Common myeloid progenitor, CD34-positive (primary cell): ENCODE data around the gene DPP9.

Source experiments
- CTCF ChIA-PET: fragments of 350-600 bp; sonication (Branson Sonifier 250); formaldehyde crosslinking; loops from one replicate; lab custom pipeline; 2021; ENCODE audit warnings: antibody characterized with exemption; lab: Charles Lee
- POLR2A ChIA-PET: fragments of 350-600 bp; sonication (Branson Sonifier 250); formaldehyde crosslinking; loops from one replicate; lab custom pipeline; 2021; ENCODE audit warnings: antibody characterized with exemption; lab: Charles Lee
- DNase-seq, 3 donors: peaks; one replicate each; pipeline versions ENCODE4 v3.0.0 to v3.0.0-alpha.2; 2013
- H3K27ac ChIP-seq, 2 experiments: 1 replicate in 1 of 2; 2 replicates in 1 of 2; pipeline ENCODE4 v1.7.0; 2013; ENCODE audit warnings: inconsistent platforms in 2 of 2, low read length in 2 of 2, mild to moderate bottlenecking in 2 of 2, low read depth in 1 of 2, moderate library complexity in 1 of 2; ENCODE audit not compliant: severe bottlenecking in 2 of 2, insufficient read depth in 1 of 2, poor library complexity in 1 of 2
- H3K27me3 ChIP-seq, 5 experiments: replicated peaks in 2 of 5; 1 replicate in 3 of 5; 2 replicates in 2 of 5; pipeline versions ENCODE4 v1.6.1 to v1.7.0; 2013; ENCODE audit warnings: low read length in 4 of 5, mild to moderate bottlenecking in 2 of 5, moderate library complexity in 2 of 5, inconsistent platforms in 1 of 5; ENCODE audit not compliant: insufficient read depth in 5 of 5, control insufficient read depth in 4 of 5
- H3K36me3 ChIP-seq, 4 experiments: 1 replicate in 2 of 4; 2 replicates in 2 of 4; pipeline versions ENCODE4 v1.6.1 to v1.7.0; 2013; ENCODE audit warnings: low read length in 3 of 4, control low read depth in 1 of 4, mild to moderate bottlenecking in 1 of 4; ENCODE audit not compliant: control insufficient read depth in 4 of 4, insufficient read depth in 4 of 4
- H3K4me1 ChIP-seq, 4 experiments: 1 replicate in 3 of 4; 2 replicates in 1 of 4; pipeline versions ENCODE4 v1.6.1 to v1.7.1; 2013; ENCODE audit warnings: low read length in 3 of 4, mild to moderate bottlenecking in 3 of 4, control low read depth in 1 of 4, inconsistent platforms in 1 of 4, moderate library complexity in 1 of 4; ENCODE audit not compliant: control insufficient read depth in 4 of 4, insufficient read depth in 4 of 4; ENCODE audit errors: control extremely low read depth in 1 of 4
- H3K4me3 ChIP-seq, 7 experiments: 1 replicate in 4 of 7; 2 replicates in 3 of 7; pipeline versions ENCODE4 v1.5.1 to v1.7.0; 2013; ENCODE audit warnings: mild to moderate bottlenecking in 7 of 7, low read length in 6 of 7, moderate library complexity in 6 of 7, inconsistent platforms in 2 of 7, low read depth in 2 of 7, control low read depth in 1 of 7; ENCODE audit not compliant: insufficient read depth in 4 of 7, control insufficient read depth in 1 of 7; ENCODE audit errors: extremely low read depth in 1 of 7
- H3K9me3 ChIP-seq, 5 experiments: 1 replicate in 4 of 5; 2 replicates in 1 of 5; pipeline versions ENCODE4 v1.6.1 to v1.7.1; 2013; ENCODE audit warnings: low read length in 4 of 5, mild to moderate bottlenecking in 2 of 5, inconsistent platforms in 1 of 5, low read depth in 1 of 5, moderate library complexity in 1 of 5; ENCODE audit not compliant: control insufficient read depth in 4 of 5, insufficient read depth in 2 of 5; ENCODE audit errors: control extremely low read depth in 1 of 5
- WGBS: methylation state at CpG from one replicate; pipeline ENCODE4 v1.1.5; 2013; ENCODE audit not compliant: insufficient coverage; 5-methylcytosine and 5-hydroxymethylcytosine counted together

DPP9 gene

GRCh38 chr19:4730740-4731171 is 7.1 kb upstream of the DPP9 start:
- Histone ChIP-seq H3K9me3 (no peaks in the 10 kb centered on the region), H3K27me3 (peaks cover 0 to 3% (median 0%) of the 10 kb centered on the region in 5 experiments), H3K4me1 (peaks cover 0 to 3% (median 1%) of the 10 kb centered on the region in 4 experiments), H3K36me3 (no peaks in the 10 kb centered on the region), H3K4me3 (no peak overlapping the region), H3K27ac (no peak overlapping the region)
- CTCF ChIA-PET, result interaction anchor here (1.2 to 8.7 kb wide), 4 partner anchors 70 to 295 kb away, joined by 3 to 75 read pairs (median 4); no protein-coding TSS in a partner anchor
- POLR2A ChIA-PET, result no interaction called here
- WGBS, result 100% methylated on average over 1 of the region's 1 CpG
- peak; percentile 32 to 56 (median 53) for DNase-seq

GRCh38 chr19:4728871-4729270 is 5.2 kb upstream of the DPP9 start:
- Histone ChIP-seq H3K9me3 (no peaks in the 10 kb centered on the region), H3K27me3 (peaks cover 0 to 3% (median 0%) of the 10 kb centered on the region in 5 experiments), H3K4me1 (peaks cover 0 to 6% (median 6%) of the 10 kb centered on the region in 4 experiments), H3K36me3 (no peaks in the 10 kb centered on the region), H3K27ac (no peak overlapping the region), H3K4me3 (no peak overlapping the region)
- WGBS, result 94% methylated on average over 8 of the region's 10 CpGs
- CTCF ChIA-PET, result interaction anchor here (1.2 to 8.7 kb wide), 2 partner anchors 59 to 77 kb away, joined by 3 to 75 read pairs; no protein-coding TSS in a partner anchor
- POLR2A ChIA-PET, result interaction anchor here (0.5 kb wide), 1 partner anchor 54 kb away, joined by 3 read pairs; no protein-coding TSS in a partner anchor
- DNase-seq, result no peak

- ChIA-PET CTCF (interaction anchor here (1.6 to 2.7 kb wide), 3 partner anchors 10 to 68 kb away, joined by 4 to 14 read pairs (median 5); partner anchors contain the start of gene FEM1A), POLR2A (no interaction called here)
- peaks cover 2 to 31% (median 17%) of the 10 kb centered on the region in 4 experiments for H3K36me3 ChIP-seq
- no peaks in the 10 kb centered on the region for H3K27me3 ChIP-seq
- H3K9me3 ChIP-seq, result no peaks in the 10 kb centered on the region
- 6% methylated on average over 25 of the region's 28 CpGs for WGBS
- H3K4me1 ChIP-seq, result peaks cover 0 to 22% (median 19%) of the 10 kb centered on the region in 4 experiments
- H3K27ac ChIP-seq, result peak overlapping the region; percentile 72 to 88
- peak overlapping the region; percentile 75 to 99 (median 92) for H3K4me3 ChIP-seq
- peak in 2 of 3 donors; percentile 38 to 55 for DNase-seq
Measured at GRCh38 chr19:4722671-4723594, 709 bp downstream of the DPP9 start.

GRCh38 chr19:4721196-4721595 is 2.4 kb downstream of the DPP9 start:
- no peak overlapping the region for H3K27ac ChIP-seq
- DNase-seq, result no peak
- no peaks in the 10 kb centered on the region for H3K9me3 ChIP-seq
- H3K4me1 ChIP-seq, result peaks cover 0 to 22% (median 19%) of the 10 kb centered on the region in 4 experiments
- CTCF ChIA-PET, result interaction anchor here (0.6 to 1.7 kb wide), 5 partner anchors 9 to 84 kb away, joined by 3 to 4 read pairs (median 3); no protein-coding TSS in a partner anchor
- H3K36me3 ChIP-seq, result peaks cover 7 to 46% (median 26%) of the 10 kb centered on the region in 4 experiments
- 92% methylated on average over 5 of the region's 6 CpGs for WGBS
- no peak overlapping the region for H3K4me3 ChIP-seq
- POLR2A ChIA-PET, result no interaction called here
- no peaks in the 10 kb centered on the region for H3K27me3 ChIP-seq

- CTCF ChIA-PET, result no interaction called here
Measured at GRCh38 chr19:4720037-4720700, 3.5 kb downstream of the DPP9 start.

GRCh38 chr19:4719499-4719866 is 4.2 kb downstream of the DPP9 start:
- H3K27me3 ChIP-seq, result no peaks in the 10 kb centered on the region
- 97% methylated on average over 8 of the region's 11 CpGs for whole genome bisulfite sequencing
- no peak overlapping the region for H3K4me3 ChIP-seq
- H3K9me3 ChIP-seq, result no peaks in the 10 kb centered on the region
- H3K27ac ChIP-seq, result no peak overlapping the region
- POLR2A ChIA-PET, result no interaction called here
- peaks cover 0 to 18% (median 15%) of the 10 kb centered on the region in 4 experiments for H3K4me1 ChIP-seq
- DNase-seq, result no peak
- CTCF ChIA-PET, result no interaction called here
- H3K36me3 ChIP-seq, result peaks cover 12 to 57% (median 35%) of the 10 kb centered on the region in 4 experiments

More at GRCh38 chr19:4720037-4720700, 3.5 kb downstream of the DPP9 start:
- no peak overlapping the region for H3K4me3 ChIP-seq
- no peaks in the 10 kb centered on the region for H3K27me3 ChIP-seq
- no peaks in the 10 kb centered on the region for H3K9me3 ChIP-seq
- H3K36me3 ChIP-seq, result peaks cover 11 to 56% (median 33%) of the 10 kb centered on the region in 4 experiments
- 97% methylated on average over 11 of the region's 13 CpGs for WGBS
- no peak overlapping the region for H3K27ac ChIP-seq
- POLR2A ChIA-PET, result no interaction called here
- no peak for DNase-seq
- H3K4me1 ChIP-seq, result peaks cover 0 to 22% (median 19%) of the 10 kb centered on the region in 4 experiments
